Activated T-helper 1 cell treated with anti-CD3 and anti-CD28 coated beads, Interleukin-2, amount 50 U/mL, for 16 hours (primary cell): ENCODE measurements around the gene ALS2.
A peak's percentile ranks its signal among the peaks of the same experiment; 100 is the strongest.
"Not testable (repeated sequence)": the region's sequence is repeated elsewhere in the genome, so short reads cannot be mapped to it uniquely, and the experiment has no call there.

Experiments
- DNase-seq, 2 donors: peaks; one replicate each; pipeline ENCODE4 v3.0.0-alpha.2; 2020; ENCODE audit warnings: low read depth in 1 of 2, low spot score in 1 of 2

Gene ALS2

GRCh38 chr2:201780674-201781493 is at the start of gene ALS2:
Gene ALS2, minus strand, starts transcription at chr2:201780933. Its CDS starts 12,048 bp downstream, at chr2:201768885.
- DNase-seq, result peak; percentile 86 to 87

GRCh38 chr2:201828220-201828619 is 47.5 kb upstream of the ALS2 start:
- DNase-seq, result no peak

GRCh38 chr2:201827621-201828020 is 46.9 kb upstream of the ALS2 start:
- no peak for DNase-seq

- no peak for DNase-seq
These were observed 43.5 kb upstream of the ALS2 start for GRCh38 chr2:201824212-201824611.

GRCh38 chr2:201821080-201821479 is 40.3 kb upstream of the ALS2 start:
- no peak for DNase-seq

- DNase-seq, result no peak
These were observed 39.8 kb upstream of the ALS2 start for GRCh38 chr2:201820383-201821007.

- no peak for DNase-seq
These were observed 36.2 kb upstream of the ALS2 start for GRCh38 chr2:201816657-201817575.

- no peak for DNase-seq
These were observed 33.4 kb upstream of the ALS2 start for GRCh38 chr2:201813996-201814760.

GRCh38 chr2:201810604-201811003 is 29.9 kb upstream of the ALS2 start:
- not testable (repeated sequence) for DNase-seq

- DNase-seq, result no peak
These were observed 28.9 kb upstream of the ALS2 start for GRCh38 chr2:201809633-201810032.

- DNase-seq, result no peak
These were observed 27.3 kb upstream of the ALS2 start for GRCh38 chr2:201808027-201808426.

- no peak for DNase-seq
These were observed 26.8 kb upstream of the ALS2 start for GRCh38 chr2:201807452-201807999.

GRCh38 chr2:201806442-201807170 is 25.9 kb upstream of the ALS2 start, which contains the start of gene CDK15:
Gene CDK15, plus strand, starts transcription at chr2:201806537. Its CDS starts 128 bp downstream, at chr2:201806665.
- DNase-seq, result no peak

GRCh38 chr2:201798914-201799285 is 18.2 kb upstream of the ALS2 start:
- DNase-seq, result not testable (repeated sequence)

- no peak for DNase-seq
These were observed 17.6 kb upstream of the ALS2 start for GRCh38 chr2:201798252-201798913.

GRCh38 chr2:201797175-201797840 is 16.6 kb upstream of the ALS2 start:
- DNase-seq, result no peak

GRCh38 chr2:201796478-201796865 is 15.7 kb upstream of the ALS2 start:
- no peak for DNase-seq

- DNase-seq, result no peak
These were observed 15.1 kb upstream of the ALS2 start for GRCh38 chr2:201795607-201796477.
